Activated gamma-delta T cell treated with anti-CD3 and anti-CD28 coated beads, Interleukin-2, amount 50 U/mL, for 16 hours (primary cell): ENCODE data around the gene DDA1.
"Not testable (repeated sequence)": the region's sequence is repeated elsewhere in the genome, so short reads cannot be mapped to it uniquely, and the experiment has no call there.

ENCODE experiments used
- DNase-seq: peaks from one replicate; pipeline ENCODE4 v3.0.0-alpha.2; 2020; ENCODE audit warnings: low read depth

The DDA1 gene

GRCh38 chr19:17347877-17348276 lies 38.5 kb downstream of the DDA1 start:
- DNase-seq = no peak

GRCh38 chr19:17348700-17349099 lies 39.3 kb downstream of the DDA1 start:
- DNase-seq = no peak

DNA sequence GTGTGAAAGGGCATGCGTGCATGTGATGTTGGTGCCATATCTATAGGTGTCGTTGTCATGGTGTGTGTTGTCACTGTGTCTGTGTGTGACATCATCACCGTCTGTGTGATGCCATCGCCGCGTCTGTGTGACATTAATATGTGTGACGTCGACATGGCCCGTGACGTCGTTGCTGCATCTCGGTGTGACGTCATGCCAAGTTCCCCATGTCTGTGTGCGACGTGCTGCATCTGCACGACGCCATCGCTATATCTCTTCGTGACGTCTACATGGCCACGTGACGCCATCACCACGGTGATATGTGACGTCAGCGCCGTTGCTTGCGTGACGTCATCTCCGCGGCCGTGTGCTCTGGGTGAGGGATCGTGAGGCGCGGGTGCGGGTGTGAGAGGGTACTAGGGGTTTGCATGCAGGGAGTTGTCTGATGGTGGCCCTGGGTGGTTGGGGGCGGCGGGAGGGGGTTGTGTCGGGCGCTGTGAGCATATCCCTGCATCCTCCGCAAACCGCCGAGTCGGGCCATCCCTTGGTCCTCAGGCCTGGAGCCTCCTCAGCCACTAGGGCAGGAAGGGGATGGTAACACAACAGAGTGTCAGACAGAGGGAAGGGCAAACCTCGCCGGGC lies 42.6 kb downstream of the DDA1 start:
- no peak for DNase-seq

GRCh38 chr19:17352608-17353280 lies 43.4 kb downstream of the DDA1 start:
- DNase-seq = no peak

DNA sequence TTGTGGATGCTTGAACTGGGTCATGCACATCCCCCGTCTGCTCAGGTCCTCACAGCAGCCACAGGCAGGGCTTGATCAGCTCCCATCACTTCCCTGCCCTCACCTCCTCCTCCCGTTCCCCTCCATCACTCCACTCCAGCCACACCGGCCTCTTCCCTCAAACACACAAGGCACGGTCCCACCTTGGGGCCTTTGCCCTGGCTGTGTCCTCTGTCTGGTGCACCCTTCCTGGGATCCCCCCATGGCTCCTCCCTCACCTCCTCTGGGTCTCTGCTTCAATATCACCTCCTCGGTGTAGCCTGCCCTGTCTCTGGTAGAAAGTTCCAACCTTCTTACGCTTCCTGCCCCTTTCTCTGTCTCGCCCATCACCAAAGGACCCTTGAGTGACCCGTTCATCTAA lies 44.0 kb downstream of the DDA1 start:
- DNase-seq = no peak

DNA sequence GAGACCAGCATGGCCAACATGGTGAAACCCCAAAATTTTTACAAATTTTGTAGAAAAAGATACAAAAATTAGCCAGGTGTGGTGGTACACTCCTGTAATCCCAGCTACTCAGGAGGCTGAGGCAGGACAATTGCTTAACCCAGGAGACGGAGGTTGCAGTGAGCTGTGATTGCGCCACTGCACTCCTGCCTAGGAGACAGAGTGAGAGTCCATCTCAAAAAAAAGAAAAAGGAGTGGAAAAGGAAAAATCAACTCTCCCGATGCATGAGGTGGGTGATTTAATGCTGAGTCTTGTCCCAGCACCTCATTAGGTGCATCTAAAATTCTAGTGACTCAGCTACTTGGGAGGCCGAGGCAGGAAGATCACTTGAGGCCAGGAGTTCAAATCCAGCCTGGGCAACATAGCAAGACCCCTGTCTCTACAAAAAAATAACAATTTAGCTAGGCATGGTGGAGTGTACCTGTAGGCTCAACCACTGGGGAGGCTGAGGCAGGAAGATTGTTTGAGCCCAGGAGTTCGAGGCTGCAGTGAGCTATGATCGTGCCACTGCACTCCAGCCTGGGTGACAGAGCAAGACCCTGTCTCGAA lies 47.8 kb downstream of the DDA1 start:
- no peak for DNase-seq

DNA sequence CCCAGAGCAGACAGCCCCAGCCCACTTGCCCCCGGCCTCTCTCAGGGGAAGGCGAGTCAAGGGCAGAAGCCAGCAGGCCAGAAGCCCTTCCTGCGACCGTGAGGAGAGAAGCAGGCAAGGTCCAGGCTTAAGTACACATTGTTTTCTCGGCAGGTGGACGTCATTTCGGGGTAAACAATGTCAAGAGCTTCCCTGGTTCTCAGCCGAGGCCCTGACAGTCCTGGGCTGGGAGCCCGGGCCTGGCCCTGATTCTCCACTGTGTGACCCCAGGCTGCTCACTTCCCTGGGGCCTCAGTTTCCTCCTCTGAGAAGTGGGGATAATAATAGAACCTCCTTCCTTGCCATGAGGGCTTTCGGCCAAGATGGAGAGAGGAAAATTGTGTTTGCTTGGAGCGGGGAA lies 48.4 kb downstream of the DDA1 start:
- DNase-seq = no peak

GRCh38 chr19:17358395-17358794 lies 49.0 kb downstream of the DDA1 start:
- DNase-seq = no peak

GRCh38 chr19:17359905-17360800 lies 50.8 kb downstream of the DDA1 start:
- DNase-seq = no peak

- DNase-seq = not testable (repeated sequence)
Observed at GRCh38 chr19:17363852-17364605, 54.7 kb downstream of the DDA1 start.

- no peak for DNase-seq
Observed at GRCh38 chr19:17365361-17365760, 56.0 kb downstream of the DDA1 start.

DNA sequence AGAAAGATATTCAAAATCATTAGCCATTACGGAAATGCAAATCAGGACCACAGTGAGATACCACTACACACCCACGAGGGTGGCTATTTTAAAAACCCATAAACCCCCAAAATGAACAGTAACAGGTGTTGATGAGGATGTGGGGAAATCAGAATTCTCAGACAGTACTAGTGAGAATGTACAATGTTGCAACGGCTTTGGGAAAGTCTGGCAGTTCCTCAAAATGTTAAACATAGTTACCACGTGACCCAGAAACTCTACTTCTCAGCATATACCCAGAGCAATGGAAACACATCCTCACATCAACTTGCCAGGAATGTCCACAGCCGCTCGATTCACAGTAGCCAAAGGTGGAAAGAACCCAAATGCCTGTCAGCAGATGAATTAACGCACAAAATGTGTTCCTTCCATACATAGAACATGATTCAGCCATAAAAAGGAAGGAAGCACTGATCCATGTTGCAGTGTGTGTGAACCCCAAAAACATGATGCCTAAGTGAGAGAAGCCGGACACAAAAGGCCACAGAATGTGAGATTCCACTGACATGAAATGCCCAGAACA lies 60.7 kb downstream of the DDA1 start:
- no peak for DNase-seq
